ENCODE results near the gene PYY. TPM values are rescaled to one million over a fixed set of nuclear protein-coding genes. Genes with fewer than 3 reads are reported as not detected.
"Not testable (repeated sequence)": the region's sequence is repeated elsewhere in the genome, so short reads cannot be mapped to it uniquely, and the experiment has no call there.

PYY gene
- polyA plus RNA-seq, 1 donor: 0.22 TPM

DNA sequence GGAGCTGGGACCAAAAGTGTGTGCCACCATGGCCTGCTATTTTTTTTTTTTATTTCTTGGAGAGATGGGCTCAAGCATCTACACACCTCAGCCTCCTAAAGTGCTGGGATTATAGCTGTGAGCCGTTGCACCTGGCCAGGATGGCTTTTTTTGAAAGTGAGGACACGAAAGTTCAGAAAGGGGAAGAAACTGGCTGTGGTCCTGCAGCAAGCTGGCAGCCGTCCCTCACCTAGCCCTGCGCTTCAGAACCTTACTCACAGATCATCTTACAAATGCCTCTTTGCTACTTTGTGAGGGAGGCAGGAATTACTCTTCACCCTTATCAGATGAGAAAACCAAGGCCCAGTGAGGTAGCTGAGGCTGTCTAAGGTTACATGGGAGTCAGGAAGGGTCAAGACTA lies 7.0 kb downstream of the PYY start:
- DNase-seq: no peak

DNA sequence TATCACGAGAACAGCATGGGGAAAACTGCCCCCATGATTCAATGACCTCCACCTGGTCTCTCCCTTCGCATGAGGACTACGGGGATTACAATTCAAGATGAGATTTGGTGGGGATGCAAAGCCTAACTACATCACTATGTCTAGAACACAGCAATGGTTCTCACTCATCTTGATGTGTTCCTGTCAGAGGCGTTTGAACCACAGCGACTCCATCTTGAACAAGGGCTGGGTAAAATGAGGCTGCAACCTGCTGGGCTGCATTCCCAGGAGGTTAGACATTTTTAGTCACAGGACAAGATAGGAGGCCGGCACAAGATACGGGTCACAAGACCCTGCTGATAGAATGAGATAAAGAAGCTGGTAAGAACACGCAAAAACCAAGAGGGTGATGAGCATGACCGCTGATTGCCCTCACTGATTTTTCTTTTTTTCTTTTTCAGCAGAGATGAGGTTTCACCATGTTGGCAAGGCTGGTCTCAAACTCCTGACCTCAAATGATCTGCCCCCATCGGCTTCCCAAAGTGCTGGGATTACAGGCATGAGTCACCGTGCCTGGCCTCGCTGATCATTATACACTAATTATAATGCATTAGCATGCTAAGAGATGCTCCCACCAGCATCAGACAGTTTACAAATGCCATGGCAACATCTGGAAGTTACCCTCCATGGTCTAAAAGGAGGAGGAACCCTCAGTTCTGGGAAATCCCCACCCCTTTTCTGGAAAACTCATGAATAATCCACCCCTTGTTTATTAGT lies 8.5 kb downstream of the PYY start:
- DNase-seq: no peak

DNA sequence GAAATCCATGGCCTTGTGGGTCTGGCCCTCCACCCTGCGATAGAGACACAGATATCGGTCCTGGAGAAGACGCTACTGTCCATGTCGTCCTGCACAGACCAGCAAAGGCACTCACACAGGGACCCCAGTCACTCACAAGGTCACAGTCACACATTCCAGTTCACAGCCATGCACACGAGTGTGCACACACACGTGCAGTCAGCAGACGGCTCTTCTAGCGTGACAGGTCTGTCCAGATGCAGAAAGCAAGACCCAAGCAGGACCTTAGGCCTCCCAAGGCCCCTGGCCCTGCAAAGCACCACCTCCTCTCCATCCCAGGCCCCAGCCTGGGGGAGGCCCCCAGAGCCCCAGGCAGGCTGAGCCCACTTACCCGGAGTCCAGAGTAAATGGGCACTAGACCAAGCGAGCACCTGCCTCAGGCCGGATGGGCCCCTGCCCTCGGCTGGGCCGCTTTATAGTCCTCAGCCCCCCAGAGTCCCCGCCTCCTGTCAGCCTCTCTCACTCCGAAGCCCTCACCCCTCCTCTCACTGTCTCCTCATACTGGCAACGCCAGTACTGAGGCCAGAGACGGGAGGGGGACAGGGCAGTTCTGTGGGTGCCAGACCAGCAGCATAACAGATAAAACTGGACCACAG lies 11.6 kb downstream of the PYY start, which contains the start of gene PPY:
Gene PPY, minus strand, starts transcription at position 426 of the 635 bp plus-strand sequence. CDS start 822 bp downstream, outside the sequence.
- no peak for DNase-seq

- DNase-seq: no peak
Measured at GRCh38 chr17:43940630-43941029, 13.1 kb downstream of the PYY start.

GRCh38 chr17:43939886-43940285 lies 13.9 kb downstream of the PYY start:
- no peak for DNase-seq

- not testable (repeated sequence) for DNase-seq
Measured at GRCh38 chr17:43939452-43939851, 14.3 kb downstream of the PYY start.

DNA sequence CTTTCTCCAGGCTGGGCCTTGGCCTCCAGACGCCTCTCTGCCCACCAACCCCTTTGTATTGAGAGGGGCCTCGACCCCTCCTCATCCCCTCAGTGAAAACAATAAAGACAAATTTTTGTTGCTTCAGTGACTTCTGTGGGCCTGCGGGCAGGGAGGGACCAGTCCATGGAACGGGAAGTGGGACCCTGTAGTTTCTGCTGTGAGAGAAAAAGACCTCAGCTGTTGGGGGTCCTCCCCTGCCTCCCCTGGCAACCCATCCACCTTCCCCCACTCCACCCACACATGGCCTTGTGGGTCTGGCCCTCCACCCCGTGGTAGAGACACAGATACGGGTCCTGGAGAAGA lies 14.9 kb downstream of the PYY start:
- no peak for DNase-seq

GRCh38 chr17:43936434-43936833 lies 17.3 kb downstream of the PYY start:
- no peak for DNase-seq

- peak; percentile 60 for DNase-seq
Measured at GRCh38 chr17:43935926-43936261, 17.8 kb downstream of the PYY start.

DNA sequence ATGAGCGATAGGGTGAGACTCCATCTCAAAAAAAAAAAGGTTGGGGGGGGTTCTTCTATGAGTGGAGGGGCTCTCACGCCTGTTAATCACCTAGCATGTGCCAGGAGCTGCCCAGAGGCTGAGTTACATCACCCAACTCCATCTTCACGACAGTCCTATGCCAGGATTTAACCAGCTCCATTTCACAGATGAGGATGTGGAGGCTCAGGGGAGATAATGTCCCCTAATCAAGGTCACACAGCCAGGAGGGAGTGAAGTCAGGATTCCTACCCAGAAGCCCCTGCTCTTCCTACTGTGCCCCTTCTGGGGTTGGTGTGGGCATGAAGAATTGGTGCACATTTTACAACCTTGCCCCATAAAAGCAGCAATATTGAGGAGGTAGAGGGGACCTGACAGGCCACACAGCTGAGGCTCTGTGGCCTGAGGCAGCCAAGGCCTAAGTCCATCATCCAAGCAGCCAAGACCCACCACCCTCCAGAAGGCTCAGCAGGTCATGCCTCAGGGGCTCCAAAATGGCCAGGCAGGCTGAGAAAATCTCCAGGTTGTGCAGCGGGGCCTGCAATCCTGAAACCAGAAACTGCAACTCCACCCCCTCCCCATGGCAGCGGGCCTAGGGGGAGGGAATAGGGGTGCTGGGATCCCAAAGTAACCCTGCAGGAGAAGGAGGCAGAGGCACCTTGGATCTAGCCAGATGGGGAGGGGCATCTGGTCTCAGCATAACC lies 18.4 kb downstream of the PYY start:
- DNase-seq: no peak

GRCh38 chr17:43932923-43933322 lies 20.8 kb downstream of the PYY start:
- no peak for DNase-seq

DNA sequence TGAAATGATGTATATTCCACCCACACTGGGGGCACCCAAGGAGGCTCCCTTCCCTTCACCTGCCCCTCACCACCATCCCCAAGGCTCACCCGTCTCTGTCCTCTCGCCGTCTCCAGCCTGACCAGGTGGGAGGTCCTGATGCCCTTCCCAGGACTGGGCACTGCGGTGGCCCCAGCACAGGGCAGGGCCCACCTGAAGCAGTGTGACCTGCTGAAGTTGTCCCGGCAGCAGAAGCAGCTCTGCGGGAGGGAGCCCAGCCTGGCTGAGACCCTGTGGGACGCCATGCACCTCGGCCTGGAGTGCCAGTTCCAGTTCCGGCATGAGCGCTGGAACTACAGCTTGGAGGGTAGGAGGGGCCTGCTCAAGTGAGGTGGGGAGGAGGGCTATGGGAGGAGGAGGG lies 21.4 kb downstream of the PYY start:
- no peak for DNase-seq

- no peak for DNase-seq
Measured at GRCh38 chr17:43931062-43931571, 22.6 kb downstream of the PYY start.

DNA sequence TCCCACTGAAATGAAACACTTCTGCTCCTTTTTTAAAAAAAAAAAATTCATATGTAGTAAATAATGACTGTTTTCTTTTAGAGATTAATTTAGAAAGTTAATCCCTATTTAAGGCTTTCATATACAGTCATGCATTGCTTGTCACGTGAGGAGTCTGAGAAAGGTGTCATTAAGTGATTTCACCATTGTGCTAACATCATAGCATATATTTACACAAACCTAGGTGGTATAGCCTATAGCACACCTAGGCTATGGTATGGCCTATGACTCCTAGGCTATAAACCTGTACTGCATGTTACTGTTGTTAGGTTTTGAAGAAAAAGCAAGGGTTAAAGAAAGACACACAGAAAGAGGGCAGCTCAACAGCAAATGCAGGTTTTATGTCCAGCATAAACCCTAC lies 25.1 kb downstream of the PYY start:
- DNase-seq: no peak

GRCh38 chr17:43927929-43928328 lies 25.8 kb downstream of the PYY start:
- not testable (repeated sequence) for DNase-seq

GRCh38 chr17:43927060-43927864 lies 26.5 kb downstream of the PYY start:
- DNase-seq: no peak

GRCh38 chr17:43924558-43924957 lies 29.2 kb downstream of the PYY start:
- no peak for DNase-seq

GRCh38 chr17:43920500-43921095 lies 33.1 kb downstream of the PYY start:
- DNase-seq: no peak

- DNase-seq: no peak
Measured at GRCh38 chr17:43918026-43918389, 35.7 kb downstream of the PYY start.

DNA sequence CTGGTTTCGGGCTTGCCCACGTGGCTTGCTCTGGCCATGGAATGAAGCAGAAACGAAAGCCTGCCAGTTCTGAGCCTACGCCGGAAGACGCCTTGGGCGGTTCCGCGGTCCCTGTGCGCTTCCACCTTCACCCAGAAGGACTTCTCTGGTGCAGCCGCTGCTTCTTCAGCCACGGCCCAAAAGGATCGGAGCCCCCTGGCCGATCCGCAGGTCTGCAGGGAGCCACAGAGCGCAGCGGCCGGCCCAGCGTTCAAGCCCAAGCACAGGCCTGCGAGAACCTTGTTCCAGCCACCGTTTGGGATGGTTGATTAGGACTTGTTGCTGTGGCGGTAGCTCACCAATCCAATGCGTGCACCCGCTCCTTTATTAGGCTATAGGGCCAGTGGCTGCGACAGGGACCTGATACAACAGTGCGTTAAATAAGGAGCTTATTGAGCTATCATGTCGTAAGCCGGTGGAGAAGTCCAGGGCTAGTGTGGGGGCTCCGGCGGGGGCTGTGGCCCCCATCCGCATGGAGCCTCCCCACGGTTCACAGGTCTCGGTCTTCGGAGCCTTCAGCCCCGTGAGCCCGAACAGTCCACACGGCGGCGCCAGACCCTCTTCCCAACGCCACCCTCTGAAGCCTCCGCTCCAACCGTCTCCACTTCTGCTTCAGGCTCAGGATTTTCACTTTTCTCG lies 36.3 kb downstream of the PYY start:
- DNase-seq: peak; percentile 43

DNA sequence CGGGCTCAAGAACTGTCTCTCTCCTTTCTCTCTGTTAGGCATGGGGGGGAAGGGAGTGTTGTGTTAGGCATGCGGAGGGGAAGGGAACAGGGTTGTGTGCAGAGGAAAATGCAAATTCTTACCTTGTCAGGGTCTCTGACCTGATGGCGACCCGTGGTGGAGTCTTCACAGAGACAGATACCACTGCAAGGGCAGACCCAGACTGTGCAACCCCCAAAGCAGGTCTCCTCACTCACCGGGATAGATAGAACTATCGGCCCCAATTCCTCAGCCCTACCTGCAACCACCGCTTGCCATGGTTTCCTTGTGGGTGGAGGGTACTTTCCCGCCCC lies 36.8 kb downstream of the PYY start:
- DNase-seq: no peak

DNA sequence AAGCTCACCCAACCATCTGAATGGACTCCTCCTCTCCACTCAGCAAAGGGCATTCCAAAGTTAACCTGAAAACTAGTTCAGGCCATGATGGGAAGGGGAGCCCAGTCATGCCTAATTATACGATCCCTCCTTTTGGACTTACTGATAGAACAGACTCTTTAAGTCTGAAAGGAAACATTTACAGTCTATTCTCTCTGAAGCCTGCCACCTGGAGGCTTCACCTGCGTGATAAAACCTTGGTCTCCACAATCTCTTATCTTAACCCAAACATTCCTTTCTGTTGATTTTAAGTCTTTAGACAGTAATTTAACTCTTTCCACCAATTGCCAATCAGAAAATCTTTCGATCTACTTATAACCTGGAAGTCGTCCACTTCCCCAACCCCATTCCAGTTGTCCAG lies 37.4 kb downstream of the PYY start:
- no peak for DNase-seq

Measured in left kidney (tissue), 2 donors.